ENCODE results near the gene NGDN.
"Not testable (repeated sequence)": the region's sequence is repeated elsewhere in the genome, so short reads cannot be mapped to it uniquely, and the experiment has no call there.

Gene NGDN, protein sequence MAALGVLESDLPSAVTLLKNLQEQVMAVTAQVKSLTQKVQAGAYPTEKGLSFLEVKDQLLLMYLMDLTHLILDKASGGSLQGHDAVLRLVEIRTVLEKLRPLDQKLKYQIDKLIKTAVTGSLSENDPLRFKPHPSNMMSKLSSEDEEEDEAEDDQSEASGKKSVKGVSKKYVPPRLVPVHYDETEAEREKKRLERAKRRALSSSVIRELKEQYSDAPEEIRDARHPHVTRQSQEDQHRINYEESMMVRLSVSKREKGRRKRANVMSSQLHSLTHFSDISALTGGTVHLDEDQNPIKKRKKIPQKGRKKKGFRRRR

DNA sequence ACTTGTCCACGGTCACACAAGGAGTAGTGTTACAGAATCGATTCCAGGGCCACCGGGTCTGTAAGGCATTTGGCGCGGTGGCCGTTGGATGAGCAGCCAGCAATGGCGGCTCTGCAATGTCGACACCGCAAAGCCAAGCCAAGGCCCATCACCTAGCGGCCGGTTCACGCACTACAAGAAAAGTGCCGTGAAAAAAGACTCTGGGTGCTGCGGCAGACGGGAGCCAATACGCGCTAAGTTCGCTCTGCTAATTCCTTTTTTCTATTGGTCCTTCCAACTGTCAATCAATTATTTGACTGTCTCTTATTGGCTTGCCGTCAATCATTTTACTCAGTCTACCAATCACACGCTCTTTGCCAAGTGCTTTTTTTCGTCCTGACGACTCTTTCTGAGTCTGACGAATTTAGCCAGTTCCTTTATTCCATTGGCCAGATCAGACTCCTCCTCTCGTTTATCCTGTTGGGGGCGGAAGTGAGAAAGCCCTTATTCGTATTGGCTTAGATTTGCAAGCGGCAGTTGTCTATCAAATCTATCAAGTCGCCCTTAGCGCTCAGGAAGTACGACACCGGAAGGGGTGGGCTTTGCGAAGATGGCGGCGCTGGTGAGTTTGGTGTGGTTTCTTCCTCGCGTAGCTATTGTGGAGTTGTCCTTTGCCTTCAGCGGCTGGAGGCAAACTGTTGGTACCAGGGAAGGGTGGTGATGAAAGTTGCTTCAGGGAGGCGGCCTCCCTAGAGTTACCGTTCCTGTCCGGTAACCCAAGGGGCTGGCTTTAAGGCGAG lies at the start of gene NGDN:
TSS of gene NGDN (plus strand) at position 577 of the 779 bp plus-strand sequence. CDS start at position 590, 13 bp downstream.
- peak; percentile 90 for TF ChIP-seq POLR2A (IDR thresholded peaks at IDR 0.05; ENCODE audit: low read length)
- no peak for TF ChIP-seq GATA1 (IDR thresholded peaks at IDR 0.05; ENCODE audit: low read depth, low read length)

DNA sequence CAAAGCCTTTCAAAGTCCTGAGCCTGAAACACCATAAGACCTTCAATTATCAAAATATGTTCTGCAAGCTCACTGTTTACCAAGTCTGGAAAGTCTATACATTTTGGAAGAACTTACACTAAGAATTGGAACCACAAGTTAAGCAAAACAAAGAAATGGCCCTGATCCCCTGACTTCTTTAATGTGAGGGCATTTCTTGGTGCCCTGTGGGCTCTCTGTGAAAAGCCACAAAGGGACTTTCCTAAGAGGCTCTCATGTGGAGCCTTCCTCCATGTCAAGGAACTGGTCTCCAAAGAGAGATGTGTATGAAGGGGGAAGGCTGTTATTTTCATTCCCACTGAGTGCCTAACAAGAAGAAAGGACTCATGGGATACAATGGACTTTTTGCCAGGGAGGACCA lies 47.9 kb upstream of the NGDN start:
- no peak for DNase-seq
- TF ChIP-seq POLR2A (IDR thresholded peaks at IDR 0.05; ENCODE audit: low read length), result no peak
- no peak for TF ChIP-seq GATA1 (IDR thresholded peaks at IDR 0.05; ENCODE audit: low read depth, low read length)

More for the DNA sequence above, at the start of gene NGDN:
- DNase-seq, result peak; percentile 97 to 99

DNA sequence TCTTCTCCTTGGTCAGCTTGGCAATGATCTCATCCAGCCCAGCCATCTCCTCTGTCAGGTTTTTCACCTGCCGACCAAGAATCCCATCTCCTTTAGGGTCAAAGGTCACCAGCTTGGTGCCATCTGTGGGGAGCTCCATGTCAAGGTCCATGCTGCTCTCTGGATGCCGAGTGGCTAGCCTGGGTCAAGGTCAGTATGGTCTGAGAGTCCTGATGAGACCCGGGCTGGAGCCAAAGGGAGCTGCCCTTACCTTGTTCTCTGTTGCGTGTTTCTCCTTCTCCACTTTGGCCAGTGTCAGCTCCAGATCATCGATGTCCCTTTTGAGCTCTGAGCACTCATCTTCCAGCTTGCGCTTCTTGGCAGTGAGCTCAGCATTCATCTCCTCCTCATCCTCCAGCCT lies 45.8 kb upstream of the NGDN start:
- DNase-seq, result no peak
- TF ChIP-seq GATA1 (IDR thresholded peaks at IDR 0.05; ENCODE audit: low read depth, low read length), result no peak
- TF ChIP-seq POLR2A (IDR thresholded peaks at IDR 0.05; ENCODE audit: low read length), result no peak

DNA sequence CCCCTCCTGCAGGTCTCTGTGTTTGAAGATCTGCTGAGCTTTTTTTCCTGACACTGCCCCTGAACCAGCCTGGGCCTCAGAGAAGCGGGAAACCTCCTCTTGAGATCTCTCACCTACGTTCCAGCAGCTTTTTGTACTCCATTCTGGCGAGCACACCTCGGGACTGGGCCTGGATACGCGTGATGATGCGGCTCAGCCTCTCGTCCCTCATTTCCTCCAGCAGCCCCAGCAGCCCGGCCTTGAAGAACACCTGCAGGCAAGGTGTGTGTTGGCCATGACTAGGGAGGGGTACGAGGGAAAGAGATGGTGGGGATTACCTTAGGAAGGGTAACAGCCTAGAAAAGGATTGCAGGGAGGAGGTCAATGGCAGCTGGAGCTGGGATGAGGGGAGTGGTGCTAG lies 44.3 kb upstream of the NGDN start:
- TF ChIP-seq GATA1 (IDR thresholded peaks at IDR 0.05; ENCODE audit: low read depth, low read length) (no peak), POLR2A (IDR thresholded peaks at IDR 0.05; ENCODE audit: low read length) (no peak)
- no peak for DNase-seq

DNA sequence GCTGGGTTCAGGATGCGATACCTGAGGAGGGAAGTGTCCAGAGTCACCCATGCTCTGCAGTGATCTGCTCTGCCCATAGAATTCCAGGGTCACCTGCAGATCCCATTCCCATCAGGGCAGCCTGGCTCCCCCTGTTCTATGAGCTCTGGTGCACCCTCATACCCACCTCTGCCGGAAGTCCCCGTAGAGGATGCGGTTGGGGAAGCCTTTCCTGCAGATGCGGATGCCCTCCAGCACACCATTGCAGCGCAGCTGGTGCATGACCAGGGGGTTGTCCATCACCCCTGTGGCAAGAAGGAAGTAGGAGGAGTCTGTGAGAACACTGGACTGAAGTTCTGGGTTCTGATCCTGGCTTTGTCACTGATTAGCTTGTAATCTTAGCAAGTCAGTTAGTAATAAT lies 43.7 kb upstream of the NGDN start:
- DNase-seq, result not testable (repeated sequence)

DNA sequence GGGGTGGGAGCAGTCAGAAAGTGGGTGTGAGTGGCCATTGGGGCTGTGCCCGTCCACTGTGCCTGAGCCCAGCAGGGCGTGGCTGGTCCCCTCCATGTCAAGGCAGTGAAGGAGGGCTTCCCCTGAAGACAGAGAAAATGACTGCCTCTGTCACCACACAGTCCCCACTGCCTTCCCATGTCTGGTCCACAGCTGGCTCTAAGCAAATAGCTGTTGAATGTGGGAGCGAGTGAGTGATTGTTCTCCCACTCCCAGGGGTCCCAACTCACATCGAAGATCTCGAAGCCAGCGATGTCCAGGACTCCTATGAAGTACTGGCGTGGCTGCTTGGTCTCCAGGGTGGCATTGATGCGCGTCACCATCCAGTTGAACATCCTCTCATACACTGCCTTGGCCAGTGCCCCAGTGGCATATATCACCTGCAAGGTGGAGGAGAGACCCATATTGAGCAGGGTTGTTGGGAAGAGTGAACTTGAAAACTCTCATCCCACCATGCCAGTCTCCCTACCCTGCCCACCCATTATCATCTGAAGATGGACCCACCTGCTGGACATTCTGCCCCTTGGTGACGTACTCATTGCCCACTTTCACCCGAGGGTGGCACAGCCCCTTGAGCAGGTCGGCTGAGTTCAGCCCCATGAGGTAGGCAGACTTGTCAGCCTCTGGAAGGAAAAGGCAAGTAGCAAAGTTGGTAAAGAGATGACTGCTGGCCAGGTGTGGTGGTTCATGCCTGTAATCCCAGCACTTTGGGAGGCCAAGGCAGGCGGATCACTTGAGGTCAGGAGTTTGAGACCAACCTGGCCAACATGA lies 40.6 kb upstream of the NGDN start:
- no peak for TF ChIP-seq POLR2A (IDR thresholded peaks at IDR 0.05; ENCODE audit: low read length)
- TF ChIP-seq GATA1 (IDR thresholded peaks at IDR 0.05; ENCODE audit: low read depth, low read length), result no peak
- no peak for DNase-seq

DNA sequence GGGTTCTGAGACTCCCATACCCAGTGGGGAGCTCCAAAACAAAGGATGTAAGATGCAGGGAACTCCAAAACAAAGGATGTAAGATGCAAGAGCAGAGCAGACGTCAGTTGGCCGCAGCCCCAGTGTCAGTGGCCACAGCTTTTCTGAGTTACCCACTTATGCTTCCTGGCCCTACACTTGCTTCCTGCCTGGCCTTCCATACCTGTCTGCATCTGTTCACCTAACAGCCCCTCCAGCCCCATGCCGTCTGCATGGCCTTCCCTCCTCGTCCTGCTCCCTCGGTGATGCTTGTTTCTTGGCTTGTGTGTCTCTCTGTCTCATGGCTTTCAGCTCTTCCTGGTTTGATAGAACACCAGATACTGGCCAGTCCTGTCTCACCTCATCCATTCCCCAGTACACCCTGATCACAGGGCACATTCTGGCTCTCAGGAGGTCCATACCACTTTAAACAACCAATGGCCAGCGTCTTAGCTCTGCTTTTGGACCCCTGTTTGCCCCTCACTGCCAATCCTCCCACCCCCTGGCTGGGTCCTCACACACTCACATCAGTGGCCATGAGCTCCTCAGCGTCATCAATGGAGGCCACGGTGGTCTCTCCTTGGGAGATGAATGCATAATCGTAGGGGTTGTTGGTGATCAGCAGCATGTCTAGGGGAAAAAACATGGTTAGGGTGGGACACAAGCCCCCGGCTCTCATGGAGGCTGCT lies 39.3 kb upstream of the NGDN start:
- DNase-seq, result no peak
- TF ChIP-seq GATA1 (IDR thresholded peaks at IDR 0.05; ENCODE audit: low read depth, low read length) (no peak), POLR2A (IDR thresholded peaks at IDR 0.05; ENCODE audit: low read length) (no peak)

DNA sequence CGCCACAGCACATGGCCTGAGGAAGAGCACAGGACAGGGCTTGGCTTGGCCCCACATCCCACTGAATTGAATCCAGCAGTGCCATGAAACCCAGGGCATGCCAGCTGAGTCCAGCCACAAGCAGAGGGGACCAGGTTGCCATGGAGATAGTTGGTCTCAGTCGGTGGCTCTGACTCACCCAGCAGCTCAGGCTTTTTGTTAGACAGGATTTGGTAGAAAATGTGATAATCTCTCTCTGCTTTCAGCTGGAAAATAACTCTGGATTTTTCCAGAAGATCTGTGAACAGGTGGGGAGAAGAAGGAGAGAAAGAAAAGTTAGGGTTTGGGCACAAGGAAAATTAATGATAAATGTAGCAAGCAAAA lies 38.8 kb upstream of the NGDN start:
- no peak for TF ChIP-seq GATA1 (IDR thresholded peaks at IDR 0.05; ENCODE audit: low read depth, low read length)
- no peak for TF ChIP-seq POLR2A (IDR thresholded peaks at IDR 0.05; ENCODE audit: low read length)
- no peak for DNase-seq

DNA sequence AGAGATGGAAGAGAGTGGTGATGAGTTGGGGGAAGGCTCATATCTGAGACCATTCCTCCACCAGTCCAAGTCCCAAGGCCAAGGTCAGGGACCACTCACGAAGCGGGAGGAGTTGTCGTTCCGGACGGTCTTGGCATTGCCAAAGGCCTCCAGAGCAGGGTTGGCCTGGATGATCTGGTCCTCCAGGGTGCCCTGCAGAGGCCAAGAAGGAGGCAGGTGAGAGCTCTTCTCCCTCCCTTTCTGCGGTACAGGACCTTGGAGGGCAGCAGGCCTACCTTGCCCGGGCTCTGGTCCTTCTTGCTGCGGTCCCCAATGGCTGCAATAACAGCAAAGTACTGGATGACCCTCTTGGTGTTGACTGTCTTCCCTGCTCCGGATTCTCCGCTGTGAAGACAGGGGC lies 38.0 kb upstream of the NGDN start:
- TF ChIP-seq GATA1 (IDR thresholded peaks at IDR 0.05; ENCODE audit: low read depth, low read length) (no peak), POLR2A (IDR thresholded peaks at IDR 0.05; ENCODE audit: low read length) (no peak)
- DNase-seq, result no peak

DNA sequence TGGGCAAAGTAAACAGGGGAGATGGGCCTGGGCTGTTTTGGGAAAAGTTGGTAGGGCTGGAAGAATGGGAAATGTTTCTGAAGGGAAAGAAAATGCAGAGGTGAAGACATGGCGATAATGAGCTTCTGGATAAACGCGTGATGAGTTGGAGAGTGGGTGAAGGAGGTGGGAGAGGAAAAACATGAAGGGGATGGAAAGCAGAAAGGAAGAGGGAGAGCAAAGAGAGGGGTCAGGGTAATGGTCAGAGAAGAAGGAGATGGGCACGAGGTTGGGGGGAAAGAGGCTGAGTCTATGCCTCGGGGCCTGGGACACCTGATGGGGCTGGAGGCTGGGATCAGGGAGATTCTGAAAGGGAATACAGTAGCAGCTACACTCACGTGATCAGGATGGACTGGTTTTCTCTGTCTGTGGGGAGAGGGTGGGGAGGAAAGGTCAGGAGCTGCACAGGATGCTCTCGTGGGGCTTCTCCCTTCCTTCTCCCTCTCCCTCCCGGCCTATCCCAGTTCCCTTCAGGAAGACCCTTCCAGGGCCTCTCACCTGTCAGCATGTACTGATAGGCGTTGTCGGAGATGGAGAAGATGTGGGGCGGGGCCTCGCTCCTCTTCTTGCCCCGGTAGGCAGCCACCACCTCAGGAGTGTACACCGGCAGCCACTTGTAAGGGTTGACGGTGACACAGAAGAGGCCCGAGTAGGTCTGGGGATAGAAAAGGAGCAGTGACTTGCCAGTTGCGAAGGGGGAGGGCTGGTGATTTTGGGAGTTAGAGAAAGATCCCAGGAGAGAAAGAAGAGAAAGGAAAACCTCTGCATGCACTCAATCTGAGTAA lies 37.2 kb upstream of the NGDN start:
- TF ChIP-seq GATA1 (IDR thresholded peaks at IDR 0.05; ENCODE audit: low read depth, low read length), result no peak
- no peak for TF ChIP-seq POLR2A (IDR thresholded peaks at IDR 0.05; ENCODE audit: low read length)
- DNase-seq, result no peak

DNA sequence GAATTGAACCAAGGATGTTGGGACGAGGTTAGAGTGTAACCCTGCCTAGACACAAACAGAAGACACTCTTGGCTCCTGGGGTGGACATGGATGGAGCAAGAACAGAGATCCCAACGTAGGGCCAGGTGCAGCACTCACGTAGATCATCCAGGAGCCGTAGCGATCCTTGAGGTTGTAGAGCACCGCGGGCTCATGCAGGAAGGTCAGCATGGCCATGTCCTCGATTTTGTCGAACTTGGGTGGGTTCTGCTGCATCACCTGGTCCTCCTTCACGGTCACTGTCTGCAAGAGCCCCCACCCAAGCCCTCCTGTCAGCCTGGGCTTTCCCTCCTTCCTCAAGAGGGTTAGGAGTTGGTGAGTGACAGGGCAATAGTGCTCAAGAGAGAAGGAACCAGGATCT lies 36.6 kb upstream of the NGDN start:
- TF ChIP-seq GATA1 (IDR thresholded peaks at IDR 0.05; ENCODE audit: low read depth, low read length), result no peak
- no peak for TF ChIP-seq POLR2A (IDR thresholded peaks at IDR 0.05; ENCODE audit: low read length)
- DNase-seq, result no peak

DNA sequence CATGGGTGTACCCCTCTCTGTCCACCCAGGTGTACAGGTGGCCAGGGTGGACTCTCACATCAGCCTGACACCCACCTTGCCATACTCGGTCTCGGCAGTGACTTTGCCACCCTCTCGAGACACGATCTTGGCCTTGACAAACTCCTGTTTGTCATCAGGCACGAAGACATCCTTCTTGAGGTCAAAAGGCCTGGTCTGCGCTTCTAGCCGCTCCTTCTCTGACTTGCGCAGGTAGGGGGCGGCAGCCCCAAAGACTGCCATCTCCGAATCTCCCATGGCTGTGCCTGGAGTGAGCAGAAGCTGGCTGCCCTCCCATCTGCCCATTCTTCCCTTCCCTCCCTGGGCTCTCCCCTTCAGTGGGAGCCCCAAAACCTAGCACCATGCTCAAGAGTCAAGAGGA lies 36.0 kb upstream of the NGDN start:
- no peak for DNase-seq
- TF ChIP-seq POLR2A (IDR thresholded peaks at IDR 0.05; ENCODE audit: low read length) (no peak), GATA1 (IDR thresholded peaks at IDR 0.05; ENCODE audit: low read depth, low read length) (no peak)
